ENCODE data around the gene PDZRN3. TPM values are rescaled to one million over a fixed set of nuclear protein-coding genes. Genes with fewer than 3 reads are reported as not detected.

PDZRN3 gene
- total and polyA plus RNA-seq, 12 donors: 17.7 to 143 (median 74.6) TPM

DNA sequence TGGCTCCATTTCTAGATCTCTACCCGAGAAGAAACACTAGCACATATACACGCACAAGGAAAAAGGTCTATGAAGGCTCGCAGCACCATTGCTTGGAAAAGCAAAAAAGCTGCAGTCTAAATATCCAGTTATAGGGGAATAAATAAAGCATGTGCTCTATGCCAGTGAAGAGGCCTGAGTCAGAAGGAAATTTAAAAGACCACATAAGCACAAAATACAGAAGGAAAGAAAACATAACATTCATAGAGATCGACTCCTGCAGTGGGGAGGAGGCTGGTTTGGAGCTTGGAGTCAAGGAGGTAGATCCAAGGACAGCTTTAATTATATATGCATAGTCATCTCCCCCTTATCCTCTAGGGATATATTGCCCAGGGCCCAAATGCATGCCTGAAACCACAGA is 114.4 kb downstream of the PDZRN3 start:
- intact Hi-C loops (cut with DNase I): loop anchor here in 6 of 10 donors (5.0 to 10.0 kb wide), 3 partner anchors 94 to 114 kb away; partner anchors contain the start of gene PDZRN3 (in 4 of the 6)
- Histone ChIP-seq H3K27me3 (no peaks in the 10 kb centered on the region), H3K4me3 (no peak overlapping the region), H3K9me3 (no peaks in the 10 kb centered on the region), H3K36me3 (no peaks in the 10 kb centered on the region), H3K27ac (peak overlapping the region in 8 of 10 donors; percentile 6 to 73 (median 27)), H3K4me1 (peaks cover 0 to 73% (median 34%) of the 10 kb centered on the region in 9 donors)
- ATAC-seq (no peak), DNase-seq (no peak)
- TF ChIP-seq, protein P1, sequence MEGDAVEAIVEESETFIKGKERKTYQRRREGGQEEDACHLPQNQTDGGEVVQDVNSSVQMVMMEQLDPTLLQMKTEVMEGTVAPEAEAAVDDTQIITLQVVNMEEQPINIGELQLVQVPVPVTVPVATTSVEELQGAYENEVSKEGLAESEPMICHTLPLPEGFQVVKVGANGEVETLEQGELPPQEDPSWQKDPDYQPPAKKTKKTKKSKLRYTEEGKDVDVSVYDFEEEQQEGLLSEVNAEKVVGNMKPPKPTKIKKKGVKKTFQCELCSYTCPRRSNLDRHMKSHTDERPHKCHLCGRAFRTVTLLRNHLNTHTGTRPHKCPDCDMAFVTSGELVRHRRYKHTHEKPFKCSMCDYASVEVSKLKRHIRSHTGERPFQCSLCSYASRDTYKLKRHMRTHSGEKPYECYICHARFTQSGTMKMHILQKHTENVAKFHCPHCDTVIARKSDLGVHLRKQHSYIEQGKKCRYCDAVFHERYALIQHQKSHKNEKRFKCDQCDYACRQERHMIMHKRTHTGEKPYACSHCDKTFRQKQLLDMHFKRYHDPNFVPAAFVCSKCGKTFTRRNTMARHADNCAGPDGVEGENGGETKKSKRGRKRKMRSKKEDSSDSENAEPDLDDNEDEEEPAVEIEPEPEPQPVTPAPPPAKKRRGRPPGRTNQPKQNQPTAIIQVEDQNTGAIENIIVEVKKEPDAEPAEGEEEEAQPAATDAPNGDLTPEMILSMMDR (IDR thresholded peaks at IDR 0.05): no peak
- 79 to 82% methylated on average over 4 of the region's 4 CpGs for WGBS, 2 donors

DNA sequence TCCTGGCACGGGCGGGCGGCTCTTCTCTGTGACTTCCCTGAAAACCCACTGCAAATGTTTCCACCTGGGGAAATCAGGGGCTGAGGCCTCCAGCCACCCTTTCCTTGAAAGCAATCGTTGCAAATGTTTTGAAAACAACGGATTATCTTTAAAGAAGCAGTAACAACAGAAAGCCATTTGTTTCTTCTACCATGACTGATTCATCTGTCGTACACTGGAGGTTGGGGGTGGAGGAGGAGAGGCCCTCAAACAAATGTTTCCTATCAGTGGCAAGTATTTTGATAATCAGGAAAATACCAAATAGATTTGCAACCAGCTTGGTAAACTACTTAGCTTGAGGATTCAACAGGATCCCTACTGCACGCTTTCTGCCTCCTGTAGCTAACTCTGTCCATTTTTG is 114.9 kb downstream of the PDZRN3 start:
- H3K27ac ChIP-seq: peak overlapping the region in 8 of 10 donors; percentile 6 to 73 (median 27)
- H3K4me1 ChIP-seq: peaks cover 0 to 74% (median 34%) of the 10 kb centered on the region in 9 donors
- no peak overlapping the region for H3K4me3 ChIP-seq
- H3K27me3 ChIP-seq: no peaks in the 10 kb centered on the region
- H3K36me3 ChIP-seq: no peaks in the 10 kb centered on the region
- 41 to 50% methylated on average over 7 of the region's 7 CpGs for WGBS, 2 donors
- DNase-seq (no peak), ATAC-seq (no peak)
- TF ChIP-seq, protein P1 (IDR thresholded peaks at IDR 0.05): no peak
- intact Hi-C loops (cut with DNase I): loop anchor here (2.0 to 10.0 kb wide), 10 partner anchors 95 to 337 kb away; partner anchors contain the start of gene PDZRN3 (in 8 of the 10)
- H3K9me3 ChIP-seq: no peaks in the 10 kb centered on the region

DNA sequence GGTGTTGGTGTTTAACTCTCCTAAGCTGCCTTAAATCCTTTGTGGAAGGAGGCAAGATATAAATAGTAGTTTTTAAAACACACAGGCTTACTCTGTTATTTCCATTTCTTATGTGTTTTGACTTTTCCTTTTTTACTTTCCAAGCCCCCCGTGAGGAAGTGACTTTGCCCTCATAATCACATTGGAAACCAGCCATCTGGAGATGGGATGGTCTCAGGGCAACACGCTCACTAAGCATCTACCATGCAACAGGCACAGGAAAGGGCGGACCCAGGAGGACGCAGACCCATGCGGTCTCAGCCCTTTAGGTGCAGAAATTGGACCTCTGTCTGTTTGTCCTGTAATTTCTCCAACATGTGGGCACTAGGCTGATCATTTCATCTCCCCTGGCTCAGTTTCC is 115.7 kb downstream of the PDZRN3 start:
- Histone ChIP-seq H3K27ac (peak overlapping the region in 8 of 10 donors; percentile 6 to 73 (median 34)), H3K4me1 (peaks cover 0 to 78% (median 34%) of the 10 kb centered on the region in 9 donors), H3K9me3 (no peaks in the 10 kb centered on the region), H3K4me3 (no peak overlapping the region), H3K36me3 (no peaks in the 10 kb centered on the region), H3K27me3 (no peaks in the 10 kb centered on the region)
- WGBS, 2 donors: 53 to 68% methylated on average over 5 of the region's 5 CpGs
- DNase-seq (no peak), ATAC-seq (peak in 2 of 8 donors; percentile 23 to 35)
- TF ChIP-seq, protein P1 (IDR thresholded peaks at IDR 0.05): no peak
- intact Hi-C loops (cut with DNase I): loop anchor here in 9 of 10 donors (2.0 to 10.0 kb wide), 8 partner anchors 113 to 338 kb away; partner anchors contain the start of gene PDZRN3 (in 4 of the 9)

DNA sequence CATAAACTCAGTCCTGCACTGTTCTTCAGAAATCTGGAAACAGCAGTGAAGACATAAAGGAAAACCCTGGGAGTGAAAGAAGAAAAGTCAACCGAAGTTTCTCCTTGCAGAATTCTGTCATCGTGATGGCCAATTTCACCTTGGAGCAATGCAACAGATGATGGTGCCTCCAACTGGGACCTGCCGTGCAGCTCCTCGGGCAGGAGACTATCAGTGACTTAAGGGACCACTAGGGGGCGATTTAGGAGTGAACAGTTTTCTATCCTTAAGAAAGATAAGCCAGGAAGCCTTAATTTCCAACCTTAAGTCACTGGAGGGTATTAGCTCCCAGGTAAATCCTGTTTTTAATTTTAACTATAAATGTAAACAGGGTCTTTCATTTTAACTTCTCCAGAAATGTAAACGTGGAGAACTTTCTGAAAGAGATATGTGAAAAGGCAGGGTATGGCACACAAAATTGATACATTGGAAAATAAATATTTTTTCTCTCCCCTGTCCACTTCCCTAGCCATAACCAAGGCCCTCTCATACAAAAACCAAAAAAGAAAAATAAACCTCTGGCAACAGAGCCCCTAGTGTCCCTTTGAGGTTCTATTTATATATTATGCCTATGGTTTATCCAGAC is 116.3 kb downstream of the PDZRN3 start:
- TF ChIP-seq, protein P1 (IDR thresholded peaks at IDR 0.05): peak; percentile 43 to 80 (median 77)
- DNase-seq (peak in 1 of 2 donors; percentile 65), ATAC-seq (peak in 6 of 8 donors; percentile 62 to 74 (median 68))
- Histone ChIP-seq H3K4me3 (no peak overlapping the region), H3K27me3 (no peaks in the 10 kb centered on the region), H3K4me1 (peaks cover 0 to 81% (median 37%) of the 10 kb centered on the region in 9 donors), H3K36me3 (no peaks in the 10 kb centered on the region), H3K9me3 (no peaks in the 10 kb centered on the region), H3K27ac (peak overlapping the region in 7 of 10 donors; percentile 6 to 73 (median 44))
- intact Hi-C loops (cut with DNase I): loop anchor here in 9 of 10 donors (2.0 to 10.0 kb wide), 8 partner anchors 114 to 339 kb away; partner anchors contain the start of gene PDZRN3 (in 4 of the 9)
- WGBS, 2 donors: 11 to 12% methylated on average over 6 of the region's 6 CpGs
